ENCODE results near the gene CIT.

Gene CIT

DNA sequence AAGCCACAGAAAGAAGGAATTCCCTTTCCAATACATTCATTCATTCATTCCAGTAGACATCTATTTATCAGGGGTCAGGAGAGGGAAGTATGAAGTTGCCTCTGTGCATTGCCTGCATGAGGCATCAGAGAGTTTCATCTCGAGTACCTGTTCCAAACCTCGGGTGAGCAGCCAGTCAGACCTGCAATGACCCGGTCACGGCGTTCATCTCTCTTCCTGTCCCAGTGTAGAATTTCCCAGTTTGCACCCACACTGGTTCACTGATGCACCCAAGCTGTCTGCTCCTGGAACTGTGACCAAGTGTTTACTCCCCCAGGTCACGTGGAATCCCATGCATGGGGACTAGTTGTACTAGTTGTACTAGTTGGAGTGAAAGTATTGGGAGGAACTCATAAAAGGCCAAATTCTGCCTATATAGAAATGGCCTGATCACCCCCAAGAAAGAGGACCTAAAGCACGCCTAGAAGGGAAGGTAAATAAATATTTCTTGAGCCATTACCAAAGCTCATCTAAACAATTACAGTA is 231.5 kb downstream of the CIT start:
- no peak for DNase-seq (ENCODE audit: low read depth)

DNA sequence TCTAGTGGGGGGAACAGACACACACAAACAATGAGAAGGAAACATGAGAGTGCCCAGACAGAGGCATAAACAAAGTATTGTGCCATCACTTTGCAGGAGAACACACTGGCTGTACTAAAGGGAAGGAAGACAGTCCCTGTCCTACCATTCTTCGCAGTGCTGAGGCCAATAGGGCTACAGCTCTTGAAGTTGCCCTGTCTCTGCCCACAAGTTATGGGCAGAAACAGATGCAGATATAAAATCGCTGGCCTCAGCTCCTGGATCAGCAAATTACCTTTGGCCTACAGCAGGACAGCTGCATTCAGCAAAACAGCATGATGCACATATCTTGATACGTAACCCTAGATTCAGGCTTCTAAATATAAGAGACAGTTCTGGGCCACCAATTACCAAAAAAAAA is 232.2 kb downstream of the CIT start:
- no peak for DNase-seq (ENCODE audit: low read depth)

DNA sequence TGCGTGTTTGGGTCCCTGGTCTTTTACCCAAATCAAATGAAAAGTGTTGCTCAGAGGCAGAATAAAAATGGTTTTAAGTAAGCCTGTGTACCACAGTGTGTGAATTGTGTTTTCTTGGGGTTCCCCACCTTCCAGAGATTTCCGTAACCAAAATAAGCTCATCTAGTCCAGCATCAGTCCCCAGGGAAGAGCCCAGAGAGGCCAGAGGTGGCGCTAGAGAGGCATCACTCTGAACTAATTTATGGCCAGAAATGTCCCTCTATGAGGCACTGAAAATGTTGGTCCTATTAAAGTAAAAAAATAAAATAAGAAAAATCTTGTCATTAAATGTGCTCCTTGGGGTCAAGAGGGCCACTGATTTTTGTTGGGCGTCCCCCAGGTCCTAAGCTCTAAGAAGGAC is 234.1 kb downstream of the CIT start:
- DNase-seq (ENCODE audit: low read depth) = no peak

All from amniotic epithelial cell (primary cell).